Dendritic cell treated with granulocyte-macrophage colony-stimulating factor and Interleukin-4, amounts not matched to agents 40 ng/mL and 50 ng/mL, for 4 days (primary cell): Measurements from ENCODE around the gene SLC9C2.
A peak's percentile ranks its signal among the peaks of the same experiment; 100 is the strongest.
"Not testable (repeated sequence)": the region's sequence is repeated elsewhere in the genome, so short reads cannot be mapped to it uniquely, and the experiment has no call there.

Experiments
- H3K27ac Mint-ChIP-seq: one replicate; pipeline ENCODE4 v1.8.0; 2022; ENCODE audit warnings: mild to moderate bottlenecking, mixed read lengths
- H3K27me3 Mint-ChIP-seq: one replicate; pipeline ENCODE4 v1.8.0; 2022; ENCODE audit warnings: mild to moderate bottlenecking, mixed read lengths
- H3K36me3 Mint-ChIP-seq: one replicate; pipeline ENCODE4 v1.8.0; 2022; ENCODE audit warnings: low read depth, mixed read lengths
- H3K4me1 Mint-ChIP-seq: one replicate; pipeline ENCODE4 v1.8.0; 2022; ENCODE audit warnings: low read depth, mixed read lengths
- H3K4me3 Mint-ChIP-seq: one replicate; pipeline ENCODE4 v1.8.0; 2022; ENCODE audit warnings: mild to moderate bottlenecking, moderate library complexity, mixed read lengths
- H3K9me3 Mint-ChIP-seq: one replicate; pipeline ENCODE4 v1.8.0; 2022; ENCODE audit warnings: mixed read lengths
- intact Hi-C: fragments of 100-400 bp; cut with micrococcal nuclease; formaldehyde crosslinking; loops from one replicate; pipeline ENCODE4 v1.15.0; 2022

The SLC9C2 gene

GRCh38 chr1:173603056-173603591, at the start of gene SLC9C2:
Gene SLC9C2 (minus strand): TSS chr1:173603072. CDS start chr1:173601776, 1,296 bp downstream.
- Mint-ChIP-seq H3K9me3 (no peaks in the 10 kb centered on the region), H3K27ac (no peak within 1 kb of the TSS), H3K4me1 (peaks cover 13% of the 10 kb centered on the region), H3K36me3 (no peaks in the 10 kb centered on the region), H3K4me3 (peak within 1 kb of the TSS; percentile 57), H3K27me3 (no peaks in the 10 kb centered on the region)
- intact Hi-C loops, result no loop called here

DNA sequence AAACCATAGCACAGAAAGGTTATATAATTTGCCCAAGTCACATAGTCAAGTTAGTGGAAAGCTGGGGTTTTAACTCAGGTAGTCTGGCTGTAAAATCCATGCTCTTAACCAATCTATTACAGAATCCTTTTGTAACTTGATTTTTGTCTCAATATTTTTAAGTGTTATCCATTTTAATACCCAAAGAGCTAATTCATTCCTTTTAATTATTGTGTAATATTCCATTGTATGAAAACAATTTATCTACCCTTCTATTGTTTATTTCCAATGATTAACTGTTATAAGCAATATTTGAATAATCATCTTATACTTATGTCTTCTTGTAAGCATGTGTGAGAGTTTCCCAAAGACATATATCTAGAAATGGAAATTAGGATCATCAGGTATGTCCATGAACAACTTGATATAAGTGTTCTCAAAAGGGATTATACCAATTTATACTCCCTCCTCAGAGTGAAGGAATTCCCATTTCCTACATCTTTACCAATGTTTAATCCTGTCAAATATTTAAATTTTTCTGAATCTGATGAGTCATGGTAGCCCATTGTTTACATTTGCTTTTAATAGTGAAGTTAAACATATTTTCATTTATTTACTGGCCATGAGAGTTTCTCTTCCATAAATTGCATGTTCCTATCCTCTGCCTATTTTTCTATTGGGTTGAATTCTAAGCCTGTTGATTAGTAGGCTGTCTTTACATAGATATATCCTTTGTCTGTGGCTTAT, 46.2 kb upstream of the SLC9C2 start:
- H3K27ac Mint-ChIP-seq, result no peak overlapping the region
- H3K36me3 Mint-ChIP-seq, result no peaks in the 10 kb centered on the region
- H3K9me3 Mint-ChIP-seq, result no peaks in the 10 kb centered on the region
- H3K4me3 Mint-ChIP-seq, result no peak overlapping the region
- H3K4me1 Mint-ChIP-seq, result no peaks in the 10 kb centered on the region
- H3K27me3 Mint-ChIP-seq, result no peaks in the 10 kb centered on the region
- intact Hi-C loops, result no loop called here

DNA sequence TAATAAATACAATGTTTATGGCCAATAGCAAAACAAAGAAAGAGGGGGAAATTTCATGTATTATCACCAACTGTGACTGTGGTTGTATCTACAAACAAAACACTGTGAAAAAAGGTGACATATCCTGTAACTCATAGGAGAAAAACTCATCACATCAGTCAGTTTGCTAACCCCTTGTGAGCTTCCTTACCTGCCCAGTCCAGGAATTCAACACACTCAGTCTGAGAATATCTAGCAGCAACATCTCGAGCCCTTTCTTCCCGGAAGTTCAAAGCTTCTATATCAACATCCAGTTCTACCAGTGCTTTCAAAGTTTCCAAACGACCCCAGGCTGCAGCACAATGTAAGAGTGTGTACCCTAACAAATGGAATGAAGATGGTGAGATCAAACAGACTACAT, 43.8 kb upstream of the SLC9C2 start:
- H3K27ac Mint-ChIP-seq, result no peak overlapping the region
- no peaks in the 10 kb centered on the region for H3K9me3 Mint-ChIP-seq
- no peaks in the 10 kb centered on the region for H3K4me1 Mint-ChIP-seq
- no peak overlapping the region for H3K4me3 Mint-ChIP-seq
- intact Hi-C loops, result no loop called here
- no peaks in the 10 kb centered on the region for H3K27me3 Mint-ChIP-seq
- no peaks in the 10 kb centered on the region for H3K36me3 Mint-ChIP-seq

- intact Hi-C loops, H3K4me3 Mint-ChIP-seq, H3K36me3 Mint-ChIP-seq, H3K9me3 Mint-ChIP-seq, H3K4me1 Mint-ChIP-seq, H3K27ac Mint-ChIP-seq, H3K27me3 Mint-ChIP-seq: not testable (repeated sequence)
These were observed 39.7 kb upstream of the SLC9C2 start for GRCh38 chr1:173642450-173643139.

DNA sequence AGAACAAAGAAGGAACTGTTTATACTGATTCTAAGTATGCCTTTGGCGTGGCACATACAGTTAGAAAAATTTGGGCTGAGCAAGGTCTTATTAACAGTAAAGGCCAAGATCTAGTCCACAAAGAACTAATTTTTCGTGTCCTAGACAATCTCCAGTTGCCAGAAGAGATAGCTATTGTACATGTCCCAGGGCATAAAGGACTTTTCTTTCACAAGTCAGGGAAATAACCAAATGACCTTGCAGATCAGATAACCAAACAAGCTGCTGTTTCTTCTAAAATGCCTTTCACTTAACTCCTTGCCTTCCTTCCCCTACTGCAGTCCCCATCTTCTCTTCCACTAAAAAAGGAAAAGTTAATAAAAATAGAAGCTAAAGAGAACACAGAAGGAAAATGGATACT, 36.2 kb upstream of the SLC9C2 start:
- H3K27me3 Mint-ChIP-seq, result no peaks in the 10 kb centered on the region
- H3K4me3 Mint-ChIP-seq, result no peak overlapping the region
- H3K4me1 Mint-ChIP-seq, result no peaks in the 10 kb centered on the region
- H3K36me3 Mint-ChIP-seq, result no peaks in the 10 kb centered on the region
- intact Hi-C loops, result no loop called here
- H3K9me3 Mint-ChIP-seq, result peaks cover 14% of the 10 kb centered on the region
- H3K27ac Mint-ChIP-seq, result no peak overlapping the region

DNA sequence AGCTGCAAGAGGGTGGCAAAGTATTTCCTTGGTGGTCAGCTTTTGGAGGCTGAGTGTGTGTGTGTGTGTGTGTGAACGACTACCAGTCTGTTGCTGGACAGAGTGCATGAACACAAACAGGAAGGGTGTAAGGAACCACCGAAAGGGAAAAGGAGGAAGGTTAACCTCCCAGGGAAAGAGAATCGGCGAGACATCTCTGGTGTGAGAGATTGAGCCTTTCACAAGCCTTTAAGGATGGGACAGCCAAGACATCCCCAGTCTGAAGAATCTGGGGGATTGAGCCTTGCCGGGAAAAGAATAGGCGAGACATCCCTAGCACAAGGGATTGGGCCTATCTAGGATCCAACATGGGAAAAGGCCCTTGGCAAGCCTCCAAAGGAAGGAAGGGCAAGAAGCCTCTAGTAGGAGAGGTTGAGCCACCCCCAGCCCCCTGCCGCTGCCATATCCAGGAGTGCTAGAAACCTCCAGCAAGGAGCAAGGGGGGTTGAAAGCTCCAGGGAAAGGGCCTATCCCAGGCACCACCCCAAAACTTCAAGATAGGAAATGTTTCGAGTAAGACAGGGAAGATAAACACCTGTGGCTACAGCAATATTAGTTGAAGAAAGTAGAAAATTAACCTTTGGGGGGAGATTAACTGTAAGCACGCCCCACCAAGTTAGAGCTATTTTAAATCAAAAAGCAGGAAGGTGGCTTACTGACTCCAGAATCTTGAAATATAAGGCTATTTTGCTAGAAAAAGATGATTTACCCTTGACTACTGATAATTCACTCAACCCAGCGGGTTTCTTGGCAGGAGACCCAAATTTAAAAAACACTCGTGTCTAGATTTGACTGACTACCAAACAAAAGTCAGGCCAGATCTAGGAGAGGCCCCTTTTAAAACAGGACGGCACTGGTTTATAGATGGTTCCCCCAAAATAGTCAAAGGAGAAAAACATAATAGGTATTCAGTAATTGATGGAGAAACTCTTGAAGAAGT, 35.5 kb upstream of the SLC9C2 start:
- Mint-ChIP-seq H3K9me3 (peaks cover 14% of the 10 kb centered on the region), H3K4me3 (no peak overlapping the region), H3K4me1 (no peaks in the 10 kb centered on the region), H3K36me3 (no peaks in the 10 kb centered on the region), H3K27ac (no peak overlapping the region), H3K27me3 (no peaks in the 10 kb centered on the region)
- intact Hi-C loops, result no loop called here

GRCh38 chr1:173637236-173638042, 34.6 kb upstream of the SLC9C2 start:
- intact Hi-C loops, H3K27me3 Mint-ChIP-seq, H3K4me3 Mint-ChIP-seq, H3K27ac Mint-ChIP-seq, H3K36me3 Mint-ChIP-seq, H3K4me1 Mint-ChIP-seq: not testable (repeated sequence)
- H3K9me3 Mint-ChIP-seq, result peaks cover 14% of the 10 kb centered on the region

GRCh38 chr1:173635116-173635515, 32.2 kb upstream of the SLC9C2 start, which contains the start of gene TEX50:
Gene TEX50 (plus strand): TSS chr1:173635338. CDS start chr1:173635522, 184 bp downstream.
- Mint-ChIP-seq H3K9me3 (peaks cover 26% of the 10 kb centered on the region), H3K4me1 (no peaks in the 10 kb centered on the region), H3K27ac (no peak within 1 kb of the TSS), H3K36me3 (no peaks in the 10 kb centered on the region), H3K4me3 (no peak within 1 kb of the TSS), H3K27me3 (no peaks in the 10 kb centered on the region)
- intact Hi-C loops, result no loop called here

GRCh38 chr1:173628888-173629287, 26.0 kb upstream of the SLC9C2 start:
- Mint-ChIP-seq H3K4me1 (no peaks in the 10 kb centered on the region), H3K27ac (no peak overlapping the region)

DNA sequence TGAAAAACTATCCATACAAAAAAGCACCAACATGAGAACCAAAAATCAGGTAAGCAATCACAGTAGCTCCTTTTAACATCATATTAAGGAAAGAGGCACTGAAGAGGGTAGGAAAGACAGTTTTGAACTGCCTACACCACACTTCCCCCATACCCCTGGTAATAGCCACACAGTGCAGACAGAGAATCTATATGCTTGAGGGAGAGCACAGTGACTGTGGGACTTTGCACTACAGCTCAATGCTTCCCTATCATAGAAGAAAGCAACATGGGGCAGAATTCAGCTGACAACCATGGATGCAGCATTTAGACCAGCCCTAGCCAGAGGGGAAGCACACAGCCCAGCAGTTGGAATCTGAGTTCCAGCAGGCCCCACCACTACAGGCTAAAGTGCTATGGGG, 24.4 kb upstream of the SLC9C2 start:
- no peaks in the 10 kb centered on the region for H3K36me3 Mint-ChIP-seq
- no peaks in the 10 kb centered on the region for H3K4me1 Mint-ChIP-seq
- no peak overlapping the region for H3K27ac Mint-ChIP-seq
- intact Hi-C loops, result no loop called here
- H3K27me3 Mint-ChIP-seq, result no peaks in the 10 kb centered on the region
- H3K9me3 Mint-ChIP-seq, result peaks cover 12% of the 10 kb centered on the region
- no peak overlapping the region for H3K4me3 Mint-ChIP-seq

More at GRCh38 chr1:173628888-173629287, 26.0 kb upstream of the SLC9C2 start:
- peaks cover 12% of the 10 kb centered on the region for H3K9me3 Mint-ChIP-seq
- no peak overlapping the region for H3K4me3 Mint-ChIP-seq
- no peaks in the 10 kb centered on the region for H3K36me3 Mint-ChIP-seq
- intact Hi-C loops, result no loop called here
- no peaks in the 10 kb centered on the region for H3K27me3 Mint-ChIP-seq

GRCh38 chr1:173616859-173617258, 14.0 kb upstream of the SLC9C2 start:
- no peak overlapping the region for H3K4me3 Mint-ChIP-seq
- intact Hi-C loops, result no loop called here
- no peaks in the 10 kb centered on the region for H3K36me3 Mint-ChIP-seq
- H3K9me3 Mint-ChIP-seq, result peaks cover 41% of the 10 kb centered on the region
- no peaks in the 10 kb centered on the region for H3K4me1 Mint-ChIP-seq
- no peak overlapping the region for H3K27ac Mint-ChIP-seq
- H3K27me3 Mint-ChIP-seq, result peaks cover 2% of the 10 kb centered on the region

GRCh38 chr1:173613086-173613485, 10.2 kb upstream of the SLC9C2 start:
- intact Hi-C loops, H3K4me1 Mint-ChIP-seq, H3K36me3 Mint-ChIP-seq, H3K4me3 Mint-ChIP-seq, H3K27me3 Mint-ChIP-seq, H3K27ac Mint-ChIP-seq: not testable (repeated sequence)
- H3K9me3 Mint-ChIP-seq, result peaks cover 17% of the 10 kb centered on the region
